GM21723 (cell line): ENCODE data around the gene ATAD5.
"Not testable (repeated sequence)": the region's sequence is repeated elsewhere in the genome, so short reads cannot be mapped to it uniquely, and the experiment has no call there.

Experiments
- ATAC-seq: cut with Tn5 transposase; IDR thresholded peaks from one replicate; pipeline ENCODE4 v1.9.1; 2021; ENCODE audit warnings: mild to moderate bottlenecking, moderate library complexity; ENCODE audit not compliant: unreplicated experiment

Gene ATAD5, protein sequence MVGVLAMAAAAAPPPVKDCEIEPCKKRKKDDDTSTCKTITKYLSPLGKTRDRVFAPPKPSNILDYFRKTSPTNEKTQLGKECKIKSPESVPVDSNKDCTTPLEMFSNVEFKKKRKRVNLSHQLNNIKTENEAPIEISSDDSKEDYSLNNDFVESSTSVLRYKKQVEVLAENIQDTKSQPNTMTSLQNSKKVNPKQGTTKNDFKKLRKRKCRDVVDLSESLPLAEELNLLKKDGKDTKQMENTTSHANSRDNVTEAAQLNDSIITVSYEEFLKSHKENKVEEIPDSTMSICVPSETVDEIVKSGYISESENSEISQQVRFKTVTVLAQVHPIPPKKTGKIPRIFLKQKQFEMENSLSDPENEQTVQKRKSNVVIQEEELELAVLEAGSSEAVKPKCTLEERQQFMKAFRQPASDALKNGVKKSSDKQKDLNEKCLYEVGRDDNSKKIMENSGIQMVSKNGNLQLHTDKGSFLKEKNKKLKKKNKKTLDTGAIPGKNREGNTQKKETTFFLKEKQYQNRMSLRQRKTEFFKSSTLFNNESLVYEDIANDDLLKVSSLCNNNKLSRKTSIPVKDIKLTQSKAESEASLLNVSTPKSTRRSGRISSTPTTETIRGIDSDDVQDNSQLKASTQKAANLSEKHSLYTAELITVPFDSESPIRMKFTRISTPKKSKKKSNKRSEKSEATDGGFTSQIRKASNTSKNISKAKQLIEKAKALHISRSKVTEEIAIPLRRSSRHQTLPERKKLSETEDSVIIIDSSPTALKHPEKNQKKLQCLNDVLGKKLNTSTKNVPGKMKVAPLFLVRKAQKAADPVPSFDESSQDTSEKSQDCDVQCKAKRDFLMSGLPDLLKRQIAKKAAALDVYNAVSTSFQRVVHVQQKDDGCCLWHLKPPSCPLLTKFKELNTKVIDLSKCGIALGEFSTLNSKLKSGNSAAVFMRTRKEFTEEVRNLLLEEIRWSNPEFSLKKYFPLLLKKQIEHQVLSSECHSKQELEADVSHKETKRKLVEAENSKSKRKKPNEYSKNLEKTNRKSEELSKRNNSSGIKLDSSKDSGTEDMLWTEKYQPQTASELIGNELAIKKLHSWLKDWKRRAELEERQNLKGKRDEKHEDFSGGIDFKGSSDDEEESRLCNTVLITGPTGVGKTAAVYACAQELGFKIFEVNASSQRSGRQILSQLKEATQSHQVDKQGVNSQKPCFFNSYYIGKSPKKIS (N-terminal part only)

DNA sequence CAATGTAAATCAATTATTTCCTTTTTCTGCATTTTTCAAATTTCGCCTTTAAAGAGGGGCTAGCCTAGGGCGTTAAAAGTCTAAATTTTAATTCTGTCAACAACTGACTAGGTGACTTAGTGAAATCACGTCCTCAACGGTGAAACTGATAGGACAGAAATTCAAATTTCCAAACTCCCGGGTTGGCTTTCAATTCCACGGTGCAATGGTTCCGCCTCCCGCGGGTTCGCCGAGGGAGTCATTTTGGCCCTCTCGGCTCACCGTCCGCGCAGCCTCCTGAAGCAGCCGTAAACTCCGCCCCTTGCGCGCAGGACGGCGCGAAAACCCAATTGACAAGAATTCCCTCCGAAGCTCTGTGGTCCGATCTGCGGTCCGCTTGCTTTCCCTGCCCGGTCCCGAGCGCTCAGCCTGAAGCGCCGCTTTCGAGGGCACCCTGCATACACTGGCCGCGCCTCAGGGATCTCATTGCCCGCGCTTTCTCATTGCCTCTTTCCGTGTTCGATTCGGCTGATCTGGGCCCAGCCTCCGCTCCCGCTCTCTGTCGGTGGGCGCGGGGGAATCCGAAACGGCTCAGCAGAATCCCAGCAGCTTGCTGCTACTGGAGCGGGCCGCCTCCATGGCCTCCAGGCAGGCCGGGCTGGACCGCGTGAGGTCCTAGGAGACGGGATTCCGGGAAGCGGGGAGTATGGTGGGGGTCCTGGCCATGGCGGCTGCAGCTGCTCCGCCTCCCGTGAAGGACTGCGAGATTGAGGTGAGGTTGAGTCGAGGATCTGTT, at the start of gene ATAD5:
TSS of gene ATAD5 (plus strand) at position 304 of the 775 bp plus-strand sequence. CDS start at position 686, 382 bp downstream.
- peak; percentile 75 for ATAC-seq

DNA sequence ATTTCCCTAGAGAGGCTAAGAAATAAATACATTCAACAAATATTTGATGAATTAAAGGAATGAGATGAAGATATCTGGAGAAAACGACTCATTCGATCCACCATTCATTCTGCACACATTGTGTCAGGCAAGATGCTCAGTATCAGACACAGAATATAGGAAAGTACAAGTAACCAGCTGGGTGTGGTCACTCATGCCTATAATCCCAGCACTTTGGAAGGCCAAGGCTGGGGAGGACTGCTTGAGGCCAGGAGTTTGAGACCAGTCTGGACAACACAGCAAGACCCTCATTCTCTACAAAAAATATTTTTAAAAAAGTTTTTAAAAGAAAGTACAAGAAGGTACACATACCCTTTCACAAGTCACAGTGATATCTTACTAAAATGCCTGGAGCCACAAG, 49.6 kb upstream of the ATAD5 start:
- no peak for ATAC-seq

DNA sequence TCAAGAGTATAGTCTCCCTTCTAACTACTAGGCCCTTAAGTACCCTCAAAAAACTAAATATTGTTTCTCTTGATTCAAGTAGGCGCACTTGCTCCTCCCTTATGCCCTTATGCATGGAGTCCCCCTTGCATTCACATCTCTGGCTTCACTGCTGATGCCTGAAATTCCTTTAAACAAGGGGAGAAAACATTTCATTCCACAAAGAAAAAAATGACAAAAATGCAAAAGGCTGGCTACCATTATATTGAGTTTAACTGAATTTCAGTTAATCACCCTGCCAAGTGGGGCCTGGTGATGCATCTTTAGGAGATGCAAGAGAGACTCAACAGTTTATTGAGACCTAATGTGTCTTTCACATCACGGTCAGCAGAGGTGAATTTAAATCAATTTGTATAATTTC, 42.8 kb upstream of the ATAD5 start:
- ATAC-seq, result no peak

DNA sequence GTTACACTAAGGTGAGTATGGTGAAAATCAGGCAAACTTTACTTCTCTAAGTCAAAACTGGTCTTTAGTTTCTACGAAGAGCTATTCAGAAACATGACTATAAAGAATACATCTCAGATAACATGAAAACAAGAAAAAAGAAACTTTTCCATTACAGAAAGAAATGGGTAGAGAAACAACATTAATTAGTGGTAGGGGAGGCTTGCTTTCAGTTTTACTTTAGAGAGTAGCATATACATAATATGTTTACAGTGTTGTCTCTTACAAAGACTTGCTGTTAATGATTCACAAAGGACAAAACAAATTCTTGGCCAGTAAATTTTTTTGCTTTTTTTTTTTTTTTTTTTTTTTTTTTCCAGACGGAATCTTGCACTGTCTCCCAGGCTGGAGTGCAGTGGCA, 41.5 kb upstream of the ATAD5 start:
- ATAC-seq, result no peak

DNA sequence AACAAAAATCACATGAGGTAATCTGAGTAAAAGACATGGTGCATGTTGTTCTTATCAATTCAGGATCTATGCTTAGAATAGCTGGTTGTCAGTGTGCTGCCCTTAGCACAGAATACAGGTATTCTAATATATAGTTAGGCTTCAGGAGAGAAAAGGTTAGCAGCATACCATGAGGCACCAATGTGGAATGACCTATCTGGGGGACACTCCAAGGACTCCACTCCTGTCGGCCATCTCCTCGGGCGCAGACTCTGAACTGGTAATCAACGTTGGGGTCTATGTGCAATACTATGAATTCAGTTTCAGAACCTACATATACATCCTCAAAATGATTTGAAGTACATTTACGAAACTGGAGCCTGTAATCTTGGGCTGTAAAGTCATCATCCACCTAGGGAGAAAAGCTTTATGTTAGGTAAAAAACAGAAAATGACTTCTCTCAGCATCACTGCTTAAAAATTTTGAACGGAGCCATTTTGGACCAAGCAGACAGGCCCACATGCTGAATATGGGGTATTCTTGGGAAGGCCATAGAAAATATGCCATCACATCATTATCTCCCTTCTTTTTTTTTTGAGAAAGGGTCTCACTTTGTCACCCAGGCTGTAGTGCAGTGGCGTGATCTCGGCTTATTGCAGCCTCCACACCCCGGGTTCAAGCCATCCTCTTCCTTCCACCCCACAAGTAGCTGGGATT, 38.3 kb upstream of the ATAD5 start:
- no peak for ATAC-seq

DNA sequence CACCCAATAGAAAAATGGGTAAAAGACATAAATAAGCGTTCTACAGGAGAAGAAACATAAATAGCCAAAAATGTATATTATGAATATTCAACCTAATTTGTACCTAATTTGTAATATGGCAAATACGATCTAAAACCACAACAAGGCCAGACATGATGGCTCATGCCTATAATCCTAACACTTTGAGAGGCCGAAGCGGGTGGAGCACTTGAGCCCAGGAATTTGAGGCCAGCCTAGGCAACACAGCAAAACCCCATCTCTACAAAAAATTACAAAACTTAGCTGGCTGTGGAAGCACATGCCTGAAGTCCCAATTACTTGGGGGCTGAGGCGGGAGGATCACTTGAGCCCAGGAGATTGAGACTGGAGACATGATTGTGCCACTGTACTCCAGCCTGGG, 37.4 kb upstream of the ATAD5 start:
- no peak for ATAC-seq

DNA sequence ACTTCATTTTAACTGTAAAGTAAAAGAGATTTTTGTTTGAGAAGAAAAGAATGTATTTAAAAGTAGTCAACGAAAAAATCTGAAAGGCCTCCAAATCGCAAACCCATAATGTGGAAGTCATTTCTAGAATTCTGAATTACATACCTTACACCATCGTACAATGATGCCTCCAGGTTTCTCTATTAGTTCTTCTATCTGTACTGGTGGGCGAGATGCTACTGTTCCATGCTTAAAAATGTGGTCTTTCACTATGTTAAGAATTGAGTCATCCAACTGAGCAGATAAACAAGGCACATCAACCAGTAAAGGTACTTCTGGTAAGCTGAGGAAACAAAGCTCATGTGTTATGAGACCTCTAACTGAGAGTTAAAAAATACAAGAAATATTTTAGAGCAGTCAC, 35.8 kb upstream of the ATAD5 start:
- no peak for ATAC-seq

DNA sequence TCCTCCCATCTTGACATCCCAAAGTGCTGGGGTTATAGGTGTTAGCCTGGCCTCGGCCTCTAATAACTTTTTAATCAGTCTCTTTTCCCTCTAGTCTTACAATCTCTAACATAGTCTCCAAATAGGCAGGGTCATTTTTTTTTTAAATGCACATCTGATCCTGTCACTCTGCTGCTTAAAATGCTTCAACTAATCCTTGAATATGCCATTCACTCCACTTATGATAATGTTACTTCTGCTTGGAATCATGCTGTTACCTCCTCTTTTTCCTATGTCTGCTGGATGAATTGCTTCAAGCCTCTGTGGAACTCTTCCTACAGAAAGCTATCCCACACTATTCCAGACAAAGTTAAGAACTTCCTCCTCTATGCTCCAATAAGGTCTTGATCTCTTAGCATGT, 30.1 kb upstream of the ATAD5 start:
- no peak for ATAC-seq

DNA sequence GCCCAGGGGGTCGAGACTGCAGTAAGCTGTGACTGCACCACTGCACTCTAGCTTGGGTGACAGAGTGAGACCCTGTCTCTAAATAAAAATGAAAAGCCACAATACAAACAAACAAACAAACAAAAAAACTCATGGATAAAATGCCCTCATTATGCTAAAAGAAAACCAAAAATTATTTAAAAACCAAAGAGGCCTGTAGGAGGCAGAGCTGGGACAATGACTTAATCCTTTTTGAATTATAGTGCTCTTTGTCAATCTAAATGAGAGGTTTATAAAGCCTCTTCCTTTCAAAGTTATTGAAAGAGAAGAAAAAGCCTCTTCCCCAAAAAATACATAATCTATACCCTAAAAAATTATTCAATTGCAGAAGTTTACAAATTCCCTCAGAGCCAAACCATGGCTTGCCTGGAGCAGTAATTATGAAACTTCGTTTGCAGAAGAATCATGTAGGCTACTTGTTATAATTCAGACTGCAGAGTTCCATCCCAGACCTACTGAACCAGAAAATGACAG, 25.8 kb upstream of the ATAD5 start:
- ATAC-seq, result no peak

DNA sequence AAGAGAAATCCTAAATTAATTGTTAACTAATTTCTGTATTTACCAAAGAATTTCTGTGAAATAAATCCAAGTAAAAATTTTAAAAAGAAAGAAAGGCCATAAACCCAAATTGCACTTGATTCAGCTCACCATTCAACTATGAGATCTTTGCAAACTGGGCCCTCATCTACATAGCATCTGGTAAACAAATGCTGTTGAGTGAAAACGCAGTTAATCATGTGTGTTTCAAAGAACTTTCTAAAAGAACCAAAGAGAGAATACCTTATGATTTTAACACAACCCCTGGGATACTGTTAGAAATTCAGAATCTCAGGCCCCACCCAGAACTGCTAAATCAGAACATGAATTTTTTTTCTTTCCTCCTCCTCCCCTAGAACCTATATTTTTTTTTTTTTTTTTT, 23.9 kb upstream of the ATAD5 start:
- no peak for ATAC-seq

DNA sequence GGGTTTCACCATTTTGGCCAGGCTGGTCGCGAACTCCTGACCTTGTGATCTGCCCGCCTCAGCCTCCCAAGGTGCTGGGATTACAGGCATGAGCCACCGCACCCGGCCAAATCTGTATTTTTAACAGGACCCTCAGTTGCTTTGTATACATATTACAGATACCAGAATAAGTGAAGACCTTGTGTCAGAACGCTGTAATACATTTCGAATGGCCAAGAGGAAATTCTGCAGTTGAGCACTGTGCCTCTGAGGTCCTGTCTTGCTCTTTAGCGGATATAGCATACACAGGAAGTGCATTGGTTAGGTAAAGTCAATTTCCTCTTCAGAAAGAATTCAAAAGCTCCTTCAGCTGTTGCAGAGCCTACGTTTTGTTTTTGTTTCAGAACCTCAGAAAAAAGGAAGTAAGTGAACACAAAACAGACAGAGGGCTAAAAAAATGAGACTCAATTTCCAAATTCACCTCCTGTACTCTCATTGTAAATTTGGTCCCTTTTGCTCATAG, 22.9 kb upstream of the ATAD5 start:
- ATAC-seq, result peak; percentile 86

DNA sequence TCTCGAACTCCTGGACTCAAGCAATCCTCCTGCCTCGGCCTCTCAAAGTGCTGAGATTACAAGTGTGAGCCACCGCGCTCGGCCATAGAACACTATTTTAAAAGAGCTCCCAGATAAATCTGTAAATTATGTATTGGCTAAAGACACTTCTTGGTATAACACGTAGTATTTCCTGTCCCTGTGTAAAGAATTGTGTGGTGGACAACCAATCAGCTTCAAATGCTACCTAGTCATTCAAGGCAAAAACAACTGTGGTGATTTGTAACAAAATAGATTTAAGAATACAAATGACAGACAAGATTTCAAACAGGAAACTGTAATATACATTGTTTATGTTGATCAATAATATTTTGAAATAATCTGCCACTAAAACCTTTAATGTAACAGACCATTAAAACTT, 21.9 kb upstream of the ATAD5 start:
- no peak for ATAC-seq

DNA sequence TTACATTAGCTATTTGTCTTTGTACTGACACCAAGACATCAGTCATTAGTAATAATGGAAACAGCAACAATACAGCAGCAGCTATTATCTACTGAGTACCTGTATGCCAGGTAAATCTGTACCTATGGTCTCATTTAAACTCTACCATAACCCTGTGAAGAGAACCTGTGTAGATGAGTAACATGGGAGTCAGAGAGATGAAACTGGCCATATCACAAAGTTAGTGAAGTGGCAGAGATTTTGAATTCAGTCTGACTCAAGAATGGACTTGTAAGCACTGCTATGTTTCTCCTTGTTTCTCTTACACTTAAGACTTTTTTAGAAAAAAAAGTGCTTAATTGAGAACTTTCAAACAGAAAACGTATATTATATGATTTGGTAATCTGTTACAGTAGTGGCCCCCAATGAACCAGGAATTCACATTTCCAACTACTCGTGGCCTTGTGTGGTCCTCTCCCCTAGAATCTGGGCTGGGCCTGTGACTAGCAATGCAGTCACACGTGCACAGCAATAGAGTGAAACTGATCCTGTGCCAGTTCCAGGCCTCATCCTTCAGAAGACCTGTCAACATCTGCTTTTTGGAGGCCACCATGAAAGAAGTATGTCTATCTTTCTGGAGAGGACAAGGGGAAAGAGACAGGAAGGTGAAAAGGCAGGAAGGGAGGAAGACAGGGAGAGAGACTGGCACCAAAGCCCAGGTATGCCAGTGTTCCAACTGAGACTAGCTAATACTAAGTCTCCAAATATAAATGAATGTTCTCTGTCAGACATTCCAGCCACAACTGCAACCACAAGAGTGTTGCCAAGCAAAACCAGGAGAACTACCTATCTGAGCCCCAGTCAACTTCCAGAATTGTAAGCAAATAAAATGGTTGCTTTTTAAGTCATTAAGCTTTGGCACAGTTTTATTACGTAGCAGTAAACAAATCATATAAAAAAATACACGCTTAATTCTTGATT, 19.3 kb upstream of the ATAD5 start:
- no peak for ATAC-seq

DNA sequence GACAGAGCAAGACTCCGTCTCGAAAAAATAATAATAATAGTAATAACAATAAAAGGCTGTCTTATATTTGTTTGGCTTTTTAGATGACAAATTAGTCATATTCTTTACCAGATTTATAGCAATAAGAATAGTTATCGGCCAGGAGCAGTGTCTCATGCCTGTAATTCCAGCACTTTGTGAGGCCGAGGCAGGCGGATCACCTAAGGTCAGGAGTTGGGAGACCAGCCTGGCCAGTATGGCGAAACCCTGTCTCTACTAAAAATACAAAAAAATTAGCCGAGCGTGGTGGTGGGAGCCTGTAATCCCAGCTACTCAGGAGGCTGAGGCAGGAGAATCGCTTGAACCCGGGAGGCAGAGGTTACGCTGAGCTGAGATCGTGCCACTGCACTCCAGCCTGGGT, 17.5 kb upstream of the ATAD5 start:
- not testable (repeated sequence) for ATAC-seq

DNA sequence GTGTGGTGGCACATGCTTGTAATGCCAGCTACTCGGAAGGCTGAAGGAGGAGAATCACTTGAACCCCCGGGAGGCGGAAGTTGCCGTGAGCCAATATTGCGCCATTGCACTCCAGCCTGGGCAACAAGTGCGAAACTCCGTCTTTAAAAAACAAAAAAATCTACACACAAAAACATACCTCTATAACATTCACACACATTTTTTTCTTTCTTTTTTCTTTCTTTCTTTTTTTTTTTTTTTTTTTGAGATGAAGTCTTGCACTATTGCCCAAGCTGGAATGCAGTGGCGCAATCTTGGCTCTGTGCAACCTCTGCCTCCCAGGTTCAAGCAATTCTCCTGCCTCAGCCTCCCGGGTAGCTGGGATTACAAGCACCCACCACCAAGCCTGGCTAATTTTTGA, 16.9 kb upstream of the ATAD5 start:
- not testable (repeated sequence) for ATAC-seq

DNA sequence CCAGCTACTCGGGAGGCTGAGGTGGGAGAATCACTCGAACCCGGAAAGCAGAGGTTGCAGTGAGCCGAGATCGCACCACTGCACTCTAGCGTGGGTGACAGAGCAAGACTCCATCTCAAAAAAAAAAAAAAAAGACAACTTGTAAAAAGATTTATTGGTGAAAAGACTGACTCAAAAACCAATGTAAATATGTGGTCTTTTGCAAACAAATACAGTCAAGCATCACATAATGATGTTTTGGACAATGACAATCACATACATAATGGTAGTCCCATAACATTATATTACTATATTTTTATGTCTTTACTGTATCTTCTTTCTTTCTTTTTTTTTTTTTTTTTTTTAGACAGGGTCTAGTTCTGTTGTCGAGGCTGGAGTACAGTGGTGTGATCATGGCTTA, 15.6 kb upstream of the ATAD5 start:
- ATAC-seq, result no peak

DNA sequence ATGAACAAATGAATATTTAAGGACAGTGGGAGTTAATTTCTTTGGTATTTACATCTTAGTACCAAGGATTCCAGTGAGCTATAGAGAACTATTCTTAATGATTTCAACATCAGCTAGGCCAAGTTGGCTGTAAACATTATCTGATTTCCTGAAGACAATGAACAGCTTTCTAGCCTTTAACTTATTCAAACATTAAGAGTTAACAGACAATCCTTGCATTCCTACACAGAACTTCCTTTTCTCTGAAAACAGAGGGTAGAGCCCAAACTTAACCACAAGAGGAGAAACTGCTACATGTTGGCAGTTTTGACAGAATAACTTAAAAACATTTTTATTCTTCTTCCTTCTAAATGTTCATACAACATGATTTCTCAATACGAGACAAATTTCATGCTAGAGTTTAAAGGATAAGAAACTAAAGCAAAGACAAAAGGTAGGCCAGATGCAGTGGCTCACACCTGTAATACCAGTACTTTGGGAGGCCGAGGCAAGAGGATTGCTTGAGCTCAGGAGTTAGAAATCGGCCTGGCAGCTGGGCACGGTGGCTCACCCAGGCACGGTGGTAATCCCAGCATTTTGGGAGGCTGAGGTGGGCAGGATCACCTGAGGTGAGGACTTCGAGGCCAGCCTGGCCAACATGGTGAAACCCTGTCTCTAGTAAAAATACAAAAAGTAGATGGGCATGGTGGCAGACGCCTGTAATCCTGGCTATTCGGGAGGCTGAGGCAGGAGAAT, 11.6 kb upstream of the ATAD5 start:
- no peak for ATAC-seq
